HG02938 (cell line): ENCODE measurements around the gene ZNF142.
"Not testable (repeated sequence)": the region's sequence is repeated elsewhere in the genome, so short reads cannot be mapped to it uniquely, and the experiment has no call there.

ENCODE experiments used
- ATAC-seq: cut with Tn5 transposase; IDR thresholded peaks from one replicate; pipeline ENCODE4 v1.9.1; 2021; ENCODE audit warnings: mild to moderate bottlenecking, moderate library complexity; ENCODE audit not compliant: unreplicated experiment

ZNF142 gene, protein sequence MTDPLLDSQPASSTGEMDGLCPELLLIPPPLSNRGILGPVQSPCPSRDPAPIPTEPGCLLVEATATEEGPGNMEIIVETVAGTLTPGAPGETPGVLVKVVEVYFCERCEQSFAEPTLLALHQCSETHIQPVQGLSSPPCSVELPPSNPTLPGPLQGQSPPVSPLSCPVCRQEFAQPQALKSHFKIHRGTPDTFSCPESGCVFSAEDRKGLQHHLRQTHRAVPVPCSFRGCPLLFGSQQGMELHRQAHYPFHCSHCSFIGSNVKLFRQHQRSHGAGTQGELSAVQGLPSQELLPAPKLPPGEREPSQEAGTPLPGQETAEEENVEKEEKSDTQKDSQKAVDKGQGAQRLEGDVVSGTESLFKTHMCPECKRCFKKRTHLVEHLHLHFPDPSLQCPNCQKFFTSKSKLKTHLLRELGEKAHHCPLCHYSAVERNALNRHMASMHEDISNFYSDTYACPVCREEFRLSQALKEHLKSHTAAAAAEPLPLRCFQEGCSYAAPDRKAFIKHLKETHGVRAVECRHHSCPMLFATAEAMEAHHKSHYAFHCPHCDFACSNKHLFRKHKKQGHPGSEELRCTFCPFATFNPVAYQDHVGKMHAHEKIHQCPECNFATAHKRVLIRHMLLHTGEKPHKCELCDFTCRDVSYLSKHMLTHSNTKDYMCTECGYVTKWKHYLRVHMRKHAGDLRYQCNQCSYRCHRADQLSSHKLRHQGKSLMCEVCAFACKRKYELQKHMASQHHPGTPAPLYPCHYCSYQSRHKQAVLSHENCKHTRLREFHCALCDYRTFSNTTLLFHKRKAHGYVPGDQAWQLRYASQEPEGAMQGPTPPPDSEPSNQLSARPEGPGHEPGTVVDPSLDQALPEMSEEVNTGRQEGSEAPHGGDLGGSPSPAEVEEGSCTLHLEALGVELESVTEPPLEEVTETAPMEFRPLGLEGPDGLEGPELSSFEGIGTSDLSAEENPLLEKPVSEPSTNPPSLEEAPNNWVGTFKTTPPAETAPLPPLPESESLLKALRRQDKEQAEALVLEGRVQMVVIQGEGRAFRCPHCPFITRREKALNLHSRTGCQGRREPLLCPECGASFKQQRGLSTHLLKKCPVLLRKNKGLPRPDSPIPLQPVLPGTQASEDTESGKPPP (N-terminal part only)

DNA sequence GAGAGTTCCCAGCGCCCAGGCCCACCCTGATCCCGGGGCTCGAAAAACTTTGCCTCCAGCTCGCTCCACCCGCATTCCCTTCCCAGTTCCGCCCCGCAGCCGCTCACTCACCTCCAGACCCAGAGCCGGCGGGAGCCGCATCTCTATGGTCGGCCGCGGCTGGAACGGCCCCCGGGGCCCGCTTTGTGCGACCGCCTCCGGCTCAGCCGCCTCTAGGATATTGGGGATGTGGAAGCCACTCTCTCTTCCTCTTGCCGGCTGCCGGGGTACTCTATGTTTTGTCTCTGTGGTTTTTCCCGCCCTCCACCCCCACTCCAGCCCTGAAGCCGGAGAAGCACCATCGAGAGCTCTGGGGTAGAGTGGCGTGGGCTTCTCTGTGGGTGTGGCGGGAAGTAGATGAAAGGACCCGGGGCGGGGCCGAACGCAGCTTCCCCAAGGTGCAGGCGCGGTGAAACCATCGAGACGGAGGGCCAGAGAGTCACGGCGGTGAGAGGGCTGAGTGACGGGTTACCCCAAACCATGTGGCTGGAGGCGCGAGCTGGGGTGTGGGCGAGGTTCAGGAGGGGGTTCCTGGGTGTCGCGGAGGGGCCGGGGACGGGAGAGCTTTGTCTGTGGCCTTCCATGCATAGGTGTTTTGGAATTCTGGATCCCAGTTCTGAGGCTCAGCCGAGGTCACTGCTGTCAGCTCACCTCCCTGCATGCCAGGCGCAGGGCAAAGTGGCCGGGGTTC is at the start of gene ZNF142, which contains the start of gene BCS1L:
Gene ZNF142 (minus strand): TSS at position 366 of the 730 bp plus-strand sequence. CDS start 3,194 bp downstream, outside the sequence.
Gene BCS1L (plus strand): TSS at position 426 of the 730 bp plus-strand sequence. CDS start 1,305 bp downstream, outside the sequence.
- ATAC-seq: peak; percentile 92

DNA sequence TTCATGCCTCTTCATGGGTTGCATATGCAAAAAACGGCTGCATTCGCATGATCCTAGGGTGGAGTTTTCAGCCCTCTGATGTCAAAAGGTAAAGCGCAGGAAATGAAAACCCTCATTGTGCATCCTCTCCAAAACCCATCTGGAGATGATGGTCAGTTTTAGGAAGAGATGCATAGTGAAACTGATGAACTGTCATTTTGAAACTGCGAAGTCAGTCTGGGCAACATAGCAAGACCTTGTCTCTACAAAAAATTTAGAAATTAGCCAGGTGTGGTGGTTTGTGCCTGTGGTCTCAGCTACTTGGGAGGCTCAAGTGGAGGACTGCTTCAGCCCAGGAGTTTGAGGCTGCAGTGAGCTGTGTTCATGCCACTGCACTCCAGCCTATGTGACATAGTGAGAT is 48.7 kb upstream of the ZNF142 start:
- peak; percentile 39 for ATAC-seq

DNA sequence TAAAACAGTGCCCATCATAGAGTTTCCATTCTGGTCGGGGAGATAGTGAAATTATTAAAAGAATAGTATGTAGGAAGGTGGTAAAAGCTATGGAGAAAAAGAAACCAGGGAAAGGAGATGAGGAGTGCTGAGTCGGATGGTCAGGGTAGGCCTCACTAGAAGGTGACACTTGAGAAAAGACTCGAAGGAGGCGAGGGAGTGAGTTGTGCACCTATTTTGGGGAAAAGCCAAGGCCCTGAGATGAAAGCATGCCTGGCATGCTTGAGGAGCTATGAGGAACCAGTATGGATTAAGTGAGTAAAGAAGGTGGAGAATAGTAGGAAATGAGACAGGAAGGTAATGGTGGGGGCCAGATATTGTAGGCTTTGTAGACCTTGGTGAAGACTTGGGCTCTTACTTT is 43.9 kb upstream of the ZNF142 start:
- no peak for ATAC-seq

DNA sequence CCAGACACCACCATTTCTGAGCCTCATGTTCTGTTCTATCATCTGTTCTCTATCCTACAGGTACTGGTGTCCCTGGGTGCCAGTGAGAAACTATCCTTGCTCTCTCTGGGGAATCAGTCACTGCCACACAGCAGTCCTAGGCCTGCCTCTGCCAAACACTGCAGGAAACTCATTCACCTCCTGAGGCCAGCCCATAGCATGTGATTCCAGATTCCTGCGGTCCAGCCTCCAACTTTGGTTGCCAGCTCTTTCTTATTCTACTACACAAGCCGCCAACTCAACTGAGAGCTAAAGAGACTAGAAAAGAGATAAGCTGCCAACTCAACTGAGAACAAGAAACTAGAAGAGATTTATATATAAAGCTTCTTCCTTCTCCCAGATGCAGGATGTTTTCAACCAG is 42.4 kb upstream of the ZNF142 start:
- no peak for ATAC-seq

DNA sequence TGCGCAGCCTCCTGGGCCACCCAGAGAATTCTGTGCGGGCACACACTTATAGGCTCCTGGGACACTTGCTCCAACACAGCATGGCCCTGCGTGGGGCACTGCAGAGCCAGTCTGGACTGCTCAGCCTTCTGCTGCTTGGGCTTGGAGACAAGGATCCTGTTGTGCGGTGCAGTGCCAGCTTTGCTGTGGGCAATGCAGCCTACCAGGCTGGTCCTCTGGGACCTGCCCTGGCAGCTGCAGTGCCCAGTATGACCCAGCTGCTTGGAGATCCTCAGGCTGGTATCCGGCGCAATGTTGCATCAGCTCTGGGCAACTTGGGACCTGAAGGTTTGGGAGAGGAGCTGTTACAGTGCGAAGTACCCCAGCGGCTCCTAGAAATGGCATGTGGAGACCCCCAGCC is 39.5 kb upstream of the ZNF142 start:
- ATAC-seq: no peak

DNA sequence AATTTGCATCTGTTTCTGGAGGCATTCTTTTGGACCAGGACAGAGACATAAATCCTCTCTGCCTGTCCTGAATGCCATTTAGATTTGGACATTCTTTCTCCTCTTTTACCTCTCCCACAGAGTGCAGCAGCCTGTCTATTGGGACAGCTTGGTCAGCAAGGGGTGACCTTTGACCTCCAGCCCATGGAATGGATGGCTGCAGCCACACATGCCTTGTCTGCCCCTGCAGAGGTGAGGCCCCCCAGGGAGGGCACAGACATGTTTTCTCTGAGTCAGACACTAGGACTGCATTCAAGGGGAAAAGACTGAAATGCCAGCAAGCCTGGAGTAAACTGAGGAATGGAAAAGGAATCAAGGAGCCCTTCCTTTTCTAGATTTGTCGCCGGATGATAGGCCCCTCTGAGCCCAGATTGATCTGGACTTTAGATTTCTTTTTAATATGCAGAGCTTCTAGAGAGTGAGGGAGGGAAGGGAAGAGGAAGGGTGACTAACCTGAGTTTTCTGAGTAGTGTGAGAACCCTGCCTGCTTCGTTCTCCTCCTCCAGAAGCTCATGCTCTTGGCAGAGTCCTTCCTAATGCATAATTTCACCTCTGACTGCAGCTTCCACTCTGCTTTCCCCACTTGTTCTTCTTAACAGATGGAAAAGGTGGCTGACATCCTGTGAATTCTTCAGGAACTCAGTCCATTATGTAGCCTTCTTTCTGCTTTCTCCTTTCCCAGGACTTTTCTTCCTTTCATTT is 35.2 kb upstream of the ZNF142 start:
- ATAC-seq: no peak

DNA sequence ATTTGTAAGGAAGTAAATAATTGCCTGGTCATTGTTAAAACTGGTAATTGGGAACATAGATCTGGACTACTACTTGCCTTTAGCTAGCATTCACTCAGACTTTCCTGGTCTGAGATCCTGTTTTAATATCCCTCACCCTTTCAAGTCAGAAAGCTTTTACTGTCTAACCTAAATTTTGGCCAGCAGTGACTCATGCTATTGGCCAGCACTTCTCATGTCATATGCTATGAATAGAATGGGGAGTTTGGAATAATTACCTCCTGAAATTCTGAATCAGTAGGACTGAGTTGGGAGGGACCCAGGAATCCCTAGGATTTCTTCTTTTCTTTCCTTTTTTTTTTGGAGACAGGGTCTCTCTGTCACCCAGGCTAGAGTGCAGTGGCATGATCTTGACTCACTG is 31.8 kb upstream of the ZNF142 start:
- ATAC-seq: no peak

DNA sequence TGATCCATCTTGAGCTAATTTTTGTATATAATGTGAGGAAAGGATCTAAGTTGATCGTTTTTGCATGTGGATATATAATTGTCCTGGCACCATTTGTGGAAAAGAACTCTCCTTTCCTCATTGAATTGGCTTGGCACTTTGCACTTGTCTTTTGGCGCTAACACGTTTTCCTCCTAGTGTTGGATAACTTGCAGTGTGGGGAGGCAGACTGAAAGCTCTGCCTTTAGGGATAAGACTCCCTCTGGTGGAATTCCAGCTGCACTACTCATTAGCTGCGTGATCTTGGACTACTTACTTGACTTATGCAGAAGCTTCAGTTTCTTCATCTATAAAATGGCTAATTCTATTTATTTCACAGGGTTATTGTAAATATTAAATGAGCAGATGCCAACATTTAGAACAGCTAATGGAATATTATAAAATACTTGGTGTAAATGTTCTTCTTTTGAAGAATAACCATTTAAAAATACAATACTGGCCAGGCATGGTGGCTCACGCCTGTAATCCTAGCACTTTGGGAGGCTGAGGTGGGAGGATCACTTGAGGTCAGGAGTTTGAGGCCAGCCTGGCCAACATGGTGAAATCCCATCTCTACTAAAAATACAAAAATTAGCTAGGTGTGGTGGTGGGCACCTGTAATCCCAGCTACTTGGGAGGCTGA is 28.1 kb upstream of the ZNF142 start:
- not testable (repeated sequence) for ATAC-seq

DNA sequence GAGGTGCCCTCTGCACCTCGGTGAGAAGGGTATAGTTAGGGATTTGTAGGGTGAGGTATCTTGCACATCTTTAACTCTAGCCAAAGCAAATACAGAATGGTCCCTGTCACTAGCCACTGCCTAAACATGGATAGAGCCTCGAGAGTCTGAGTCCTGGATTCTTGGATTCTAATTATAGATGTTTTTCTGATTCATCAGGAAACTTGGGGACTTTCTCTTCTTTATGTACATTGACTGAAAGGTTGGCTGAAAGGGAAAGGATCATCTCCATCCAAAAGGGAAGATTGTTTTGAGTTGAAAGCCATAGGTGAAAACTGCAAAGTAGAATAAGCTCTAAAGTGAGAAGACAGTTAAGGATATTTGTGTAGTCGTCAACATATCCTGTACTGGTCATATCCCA is 20.6 kb upstream of the ZNF142 start:
- no peak for ATAC-seq

DNA sequence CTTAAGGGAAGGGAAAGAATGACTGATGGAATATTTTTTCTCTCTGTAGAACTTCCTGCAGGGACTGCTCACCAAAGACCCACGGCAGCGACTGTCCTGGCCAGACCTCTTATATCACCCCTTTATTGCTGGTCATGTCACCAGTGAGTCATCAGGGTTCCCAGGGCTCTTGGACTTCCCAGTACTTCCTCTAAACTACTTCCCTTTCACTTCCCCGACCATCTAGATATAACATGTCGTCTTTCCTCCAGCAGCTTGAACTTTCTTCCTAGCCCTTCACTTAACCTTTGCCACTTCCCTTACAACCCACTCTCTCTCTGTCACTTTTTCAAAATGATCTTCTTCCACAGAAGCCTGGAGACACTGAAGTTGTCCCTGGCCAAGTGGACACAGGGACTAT is 19.7 kb upstream of the ZNF142 start:
- ATAC-seq: no peak

DNA sequence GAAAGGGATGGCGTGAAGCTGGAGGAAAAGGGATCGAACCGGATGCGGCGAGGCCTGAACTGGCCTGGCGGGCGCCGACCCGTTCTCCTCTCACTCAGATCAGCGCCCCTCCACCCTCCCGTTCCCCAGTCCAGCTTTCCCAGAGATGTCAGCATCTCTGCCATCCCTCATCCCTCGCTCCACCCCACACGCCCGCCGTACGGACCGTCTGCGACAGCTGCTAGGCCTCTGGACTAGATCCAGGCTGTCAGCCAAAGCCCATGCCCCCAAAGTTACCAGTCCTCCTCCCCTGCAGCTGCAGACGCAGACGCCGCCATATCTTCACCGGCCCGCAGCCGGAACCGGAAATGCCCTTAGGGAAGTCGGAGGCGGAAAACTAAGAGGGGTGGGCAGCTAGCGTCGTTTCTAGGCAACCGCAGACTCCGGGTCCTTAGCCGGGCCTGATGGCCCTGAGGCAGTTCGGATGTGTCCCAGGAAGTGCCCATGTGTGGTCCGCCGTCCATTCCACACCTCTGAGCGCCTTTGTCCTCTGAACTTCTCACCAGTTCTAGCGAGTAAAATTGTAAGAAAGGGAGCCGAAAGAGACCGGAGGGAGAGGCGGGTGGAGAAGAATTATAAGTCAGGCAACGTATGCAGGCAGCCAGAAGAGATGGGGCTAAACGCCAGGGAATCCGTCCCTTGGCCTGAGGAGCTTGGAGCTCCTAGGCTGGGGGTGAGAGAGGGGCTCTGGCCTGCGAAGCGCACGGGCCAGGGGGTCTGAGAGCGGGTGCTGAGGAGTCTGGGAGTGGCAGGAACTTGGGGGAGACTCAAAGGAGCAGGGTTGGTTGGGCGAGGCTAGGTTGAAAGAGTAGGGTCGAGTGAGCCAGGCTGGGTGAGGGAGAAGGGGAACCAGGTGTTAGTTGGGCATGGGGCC is 12.5 kb upstream of the ZNF142 start, which contains the start of the genes RNF25 and STK36:
Gene RNF25 (minus strand): TSS at position 349 of the 913 bp plus-strand sequence. CDS start 32 bp downstream, at position 317.
Gene STK36 (plus strand): TSS at position 433 of the 913 bp plus-strand sequence. CDS start 744 bp downstream, outside the sequence.
- peak; percentile 97 for ATAC-seq

DNA sequence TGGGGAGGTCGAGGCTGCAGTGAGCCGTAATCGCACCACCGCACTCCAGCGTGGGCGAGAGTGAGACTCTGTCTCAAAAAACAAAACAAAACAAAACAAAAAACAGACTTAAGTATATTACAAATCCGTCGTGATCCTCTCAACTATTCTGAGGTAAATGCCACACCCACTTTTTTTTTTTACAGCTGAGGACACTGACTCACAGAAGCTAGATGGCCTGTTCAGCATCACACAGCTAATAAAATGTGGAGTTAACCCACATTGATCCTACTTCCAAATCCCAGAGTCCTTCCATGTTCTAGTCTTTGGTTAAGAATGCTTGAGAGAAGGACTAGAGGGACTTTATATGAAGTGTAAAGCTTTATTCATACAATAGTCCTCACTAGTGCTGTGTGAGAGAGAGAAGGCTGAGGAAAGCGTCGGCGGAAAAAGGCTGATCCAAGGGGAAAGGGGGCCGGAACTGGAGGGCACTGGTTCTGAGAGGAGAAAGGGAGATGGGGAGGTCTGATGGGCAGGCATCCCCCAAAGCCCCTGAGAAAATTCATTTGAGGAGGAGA is 11.8 kb upstream of the ZNF142 start:
- ATAC-seq: no peak

DNA sequence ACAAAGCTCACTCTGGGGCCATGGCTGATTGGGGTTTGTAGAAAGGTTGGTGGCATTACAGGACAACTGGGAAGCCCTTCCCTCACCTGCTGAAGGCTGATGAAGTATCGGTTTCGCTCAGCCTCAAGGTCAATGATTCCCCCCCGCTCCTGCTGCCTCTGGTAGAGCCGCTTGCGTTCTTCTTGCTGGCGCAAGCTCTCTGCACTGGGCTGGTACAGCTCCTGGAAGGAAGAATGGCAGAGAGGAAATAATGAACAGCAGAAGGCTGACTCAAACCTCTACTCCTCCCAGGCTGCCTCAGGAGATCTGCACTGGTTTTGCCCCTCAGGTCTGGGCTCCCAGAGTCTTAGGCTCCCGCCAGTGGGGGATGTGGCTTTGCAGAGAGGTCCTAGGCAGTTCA is 5.2 kb upstream of the ZNF142 start:
- no peak for ATAC-seq

DNA sequence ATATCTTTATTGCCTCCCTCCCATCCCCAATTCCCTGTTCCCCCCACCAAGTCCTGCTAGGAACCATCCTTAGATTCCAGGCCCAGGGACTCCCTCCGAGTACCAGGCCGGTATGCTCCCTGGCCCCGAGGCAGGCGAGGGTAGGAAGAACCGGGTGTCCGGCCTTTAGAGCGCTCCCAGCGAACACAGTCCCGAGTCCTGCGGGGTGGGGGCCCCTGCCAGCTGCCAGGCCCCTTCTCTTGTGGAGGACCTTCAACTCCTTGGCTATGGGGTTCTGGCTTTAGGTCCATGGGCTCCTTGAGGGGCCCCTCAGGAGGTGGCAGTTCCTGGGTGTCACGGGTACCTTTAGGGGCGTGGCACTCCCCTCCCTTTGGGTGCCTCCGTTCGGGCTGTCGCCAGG is 4.5 kb upstream of the ZNF142 start:
- no peak for ATAC-seq

DNA sequence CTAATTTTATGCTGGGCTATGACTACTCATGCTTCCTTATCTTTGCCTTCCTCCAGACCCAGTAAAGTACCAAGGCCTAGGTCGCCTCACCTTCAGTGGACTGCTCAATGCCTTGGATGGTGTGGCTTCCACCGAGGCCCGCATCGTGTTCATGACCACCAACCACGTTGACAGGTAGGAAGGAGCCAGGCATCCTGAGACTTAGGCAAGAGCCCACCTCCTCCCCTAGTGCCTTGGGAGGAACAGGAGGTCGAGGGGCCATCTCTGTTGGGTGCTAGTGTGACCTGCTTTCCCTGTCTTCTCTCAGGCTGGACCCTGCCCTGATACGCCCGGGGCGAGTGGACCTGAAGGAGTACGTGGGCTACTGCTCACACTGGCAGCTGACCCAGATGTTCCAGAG is 3.4 kb upstream of the ZNF142 start:
- no peak for ATAC-seq

DNA sequence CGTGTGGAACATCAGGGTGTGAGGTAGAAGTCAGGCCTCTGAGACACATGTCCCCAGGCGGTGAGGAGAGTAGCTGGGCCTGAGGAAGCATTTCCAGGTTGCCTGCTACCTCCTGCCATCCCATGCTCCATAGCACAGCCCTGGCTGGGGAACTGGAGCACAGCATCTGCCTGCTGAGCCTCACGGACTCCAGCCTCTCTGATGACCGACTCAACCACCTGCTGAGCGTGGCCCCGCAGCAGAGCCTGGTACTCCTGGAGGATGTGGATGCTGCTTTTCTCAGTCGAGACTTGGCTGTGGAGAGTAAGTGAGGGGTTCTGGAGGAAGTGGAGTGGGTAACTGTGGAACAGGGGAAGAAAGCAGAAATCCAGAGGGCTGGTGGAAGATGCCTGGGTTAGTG is 3.0 kb upstream of the ZNF142 start:
- no peak for ATAC-seq

DNA sequence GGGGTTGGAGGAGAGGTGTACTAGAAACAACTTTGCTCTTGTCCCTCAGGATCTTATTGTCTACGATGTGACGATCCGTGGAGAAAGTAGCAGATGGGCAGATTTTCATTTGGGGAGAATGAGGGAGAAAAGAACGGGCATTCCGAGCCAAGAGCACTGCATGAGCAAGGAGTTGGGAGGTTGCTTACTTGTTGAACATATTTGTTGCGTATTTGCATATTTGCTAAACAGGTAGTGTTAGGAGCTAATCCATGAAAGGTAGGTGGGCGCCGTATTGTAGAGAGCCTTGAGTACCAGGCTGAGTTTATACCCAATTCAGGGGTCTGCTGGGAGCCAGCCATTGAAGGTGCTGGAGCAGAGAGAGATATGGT is 550 bp upstream of the ZNF142 start:
- ATAC-seq: no peak
